ENCODE measurements around the gene RNU4-1. TPM values are rescaled to one million over a fixed set of nuclear protein-coding genes. Genes with fewer than 3 reads are reported as not detected.

The RNU4-1 gene
- total RNA-seq, 2 donors from 2014 or later: not detected

DNA sequence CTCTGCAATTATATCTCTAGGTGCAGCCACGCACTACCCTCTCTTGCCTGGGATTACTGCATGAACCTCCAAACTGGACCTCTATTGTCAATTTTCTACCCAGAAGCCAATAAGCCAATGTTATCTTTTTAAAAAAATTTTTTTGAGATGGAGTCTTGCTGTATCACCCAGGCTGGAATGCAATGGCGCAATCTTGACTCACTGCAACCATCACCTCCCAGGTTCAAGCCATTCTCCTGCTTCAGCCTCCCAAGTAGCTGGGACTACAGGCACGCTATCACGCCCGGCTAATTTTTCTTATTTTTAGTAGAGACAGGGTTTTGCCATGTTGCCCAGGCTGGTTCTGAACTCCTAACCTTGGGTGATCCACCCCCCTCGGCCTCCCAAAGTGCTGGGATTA, 16.3 kb downstream of the RNU4-1 start:
- H3K9me3 ChIP-seq: no peaks in the 10 kb centered on the region
- no peak overlapping the region for H3K27ac ChIP-seq
- no peaks in the 10 kb centered on the region for H3K36me3 ChIP-seq
- H3K27me3 ChIP-seq (replicated peaks; ENCODE audit: insufficient read depth): no peaks in the 10 kb centered on the region
- H3K4me1 ChIP-seq (ENCODE audit: control insufficient read depth in 1 of 2, low read depth in 2 of 2): no peaks in the 10 kb centered on the region
- no peak overlapping the region for H3K4me3 ChIP-seq
- DNase-seq (ENCODE audit: low spot score): no peak
- no peak for ATAC-seq (ENCODE audit: insufficient number of reproducible peaks, low FRiP score, low read depth)
- no peak for TF ChIP-seq CTCF (IDR thresholded peaks at IDR 0.05)

DNA sequence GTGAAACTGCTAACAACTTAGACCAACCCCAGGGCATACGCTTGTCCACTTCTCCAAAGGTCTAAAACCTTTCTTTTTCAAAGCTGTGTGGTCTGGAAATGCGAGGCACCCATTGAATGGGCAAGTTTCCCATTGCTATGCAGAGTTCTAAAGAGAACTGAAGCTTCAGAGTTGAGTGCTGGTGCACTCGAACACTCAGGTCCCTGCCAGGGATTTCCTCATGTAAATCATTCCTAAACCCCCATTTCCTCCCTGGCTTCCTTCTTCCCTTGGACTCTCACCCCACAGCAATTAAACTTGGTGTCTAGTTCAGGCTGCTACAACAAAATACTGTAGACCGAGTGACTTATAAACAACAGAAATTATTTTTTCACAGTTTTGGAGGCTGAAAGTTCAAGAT, 25.3 kb downstream of the RNU4-1 start:
- Histone ChIP-seq H3K9me3 (no peaks in the 10 kb centered on the region), H3K27ac (no peak overlapping the region), H3K4me3 (no peak overlapping the region), H3K27me3 (replicated peaks; ENCODE audit: insufficient read depth) (no peaks in the 10 kb centered on the region), H3K36me3 (no peaks in the 10 kb centered on the region), H3K4me1 (ENCODE audit: control insufficient read depth in 1 of 2, low read depth in 2 of 2) (peaks cover 4 to 17% of the 10 kb centered on the region in 2 donors)
- DNase-seq (ENCODE audit: low spot score): no peak
- TF ChIP-seq CTCF (IDR thresholded peaks at IDR 0.05): no peak
- ATAC-seq (ENCODE audit: insufficient number of reproducible peaks, low FRiP score, low read depth): no peak

- Histone ChIP-seq H3K9me3 (no peaks in the 10 kb centered on the region), H3K27ac (no peak overlapping the region), H3K4me3 (no peak overlapping the region), H3K36me3 (no peaks in the 10 kb centered on the region), H3K27me3 (replicated peaks; ENCODE audit: insufficient read depth) (no peaks in the 10 kb centered on the region), H3K4me1 (ENCODE audit: control insufficient read depth in 1 of 2, low read depth in 2 of 2) (peaks cover 13 to 31% of the 10 kb centered on the region in 2 donors)
- TF ChIP-seq CTCF (IDR thresholded peaks at IDR 0.05): no peak
- DNase-seq (ENCODE audit: low spot score) (no peak), ATAC-seq (ENCODE audit: insufficient number of reproducible peaks, low FRiP score, low read depth) (no peak)
Observed at GRCh38 chr12:120266180-120266870, 26.7 kb downstream of the RNU4-1 start.

- no peaks in the 10 kb centered on the region for H3K36me3 ChIP-seq
- ATAC-seq (ENCODE audit: insufficient number of reproducible peaks, low FRiP score, low read depth) (peak; percentile 71), DNase-seq (ENCODE audit: low spot score) (peak; percentile 40)
- peak; percentile 84 for TF ChIP-seq CTCF (IDR thresholded peaks at IDR 0.05)
- H3K4me3 ChIP-seq: peak within 1 kb of the TSS; percentile 96
- no peaks in the 10 kb centered on the region for H3K9me3 ChIP-seq
- peaks cover 13 to 38% of the 10 kb centered on the region in 2 donors for H3K4me1 ChIP-seq (ENCODE audit: control insufficient read depth in 1 of 2, low read depth in 2 of 2)
- H3K27me3 ChIP-seq (replicated peaks; ENCODE audit: insufficient read depth): no peaks in the 10 kb centered on the region
- H3K27ac ChIP-seq: peak within 1 kb of the TSS; percentile 75 to 89
Observed at GRCh38 chr12:120265473-120266179, 27.4 kb downstream of the RNU4-1 start, which contains the start of gene PXN. Gene PXN (minus strand): TSS chr12:120265730. CDS start chr12:120265629, 101 bp downstream.

DNA sequence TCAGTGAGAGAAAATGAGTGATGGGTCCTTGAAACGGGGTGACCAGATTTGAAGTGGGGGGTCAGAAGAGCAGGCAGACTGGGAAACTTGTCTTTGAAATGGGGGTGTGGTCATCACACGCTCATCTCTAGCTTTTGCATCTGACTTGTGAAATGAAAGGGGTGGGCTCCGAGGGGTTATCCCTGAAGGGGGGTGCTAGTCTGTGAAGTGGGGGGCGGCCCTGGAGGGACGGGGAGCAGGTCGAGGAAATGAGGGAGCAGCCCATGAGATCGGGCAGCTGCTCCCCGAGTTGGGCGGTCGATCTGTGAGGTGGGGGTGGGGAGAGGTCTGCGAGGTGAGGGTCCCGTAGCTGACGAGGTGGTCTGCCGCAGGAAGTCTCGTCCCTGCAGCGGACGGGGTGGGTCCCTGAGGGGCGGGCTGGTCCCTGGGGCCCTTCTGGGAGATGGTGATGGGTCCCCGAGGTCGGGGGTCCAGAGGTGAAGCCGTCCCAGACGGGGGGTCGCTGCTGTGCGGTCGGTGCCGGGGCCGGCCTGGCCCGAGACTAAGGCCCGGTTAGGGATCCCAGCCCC, 28.0 kb downstream of the RNU4-1 start:
- Histone ChIP-seq H3K27me3 (replicated peaks; ENCODE audit: insufficient read depth) (no peaks in the 10 kb centered on the region), H3K4me3 (peak overlapping the region; percentile 96), H3K9me3 (no peaks in the 10 kb centered on the region), H3K36me3 (no peaks in the 10 kb centered on the region), H3K4me1 (ENCODE audit: control insufficient read depth in 1 of 2, low read depth in 2 of 2) (peaks cover 13 to 40% of the 10 kb centered on the region in 2 donors), H3K27ac (peak overlapping the region; percentile 75 to 89)
- no peak for DNase-seq (ENCODE audit: low spot score)
- ATAC-seq (ENCODE audit: insufficient number of reproducible peaks, low FRiP score, low read depth): no peak
- TF ChIP-seq CTCF (IDR thresholded peaks at IDR 0.05): no peak
